HEK293T (cell line): ENCODE data around the gene NKPD1.

ENCODE experiments used
- CTCF ChIA-PET: fragments of 350-600 bp; formaldehyde crosslinking; extraction: SDS; loops from one replicate; lab custom pipeline; 2021; ENCODE audit warnings: antibody characterized with exemption, inconsistent platforms; lab: Yijun Ruan, JAX
- POLR2A ChIA-PET: fragments of 350-600 bp; formaldehyde crosslinking; extraction: SDS; loops from one replicate; lab custom pipeline; 2020; ENCODE audit warnings: antibody characterized with exemption, inconsistent platforms; lab: Yijun Ruan, JAX
- DNase-seq: peaks from one replicate; pipeline ENCODE4 v3.0.0; 2012; ENCODE audit warnings: mixed read lengths; ENCODE audit errors: extremely low spot score
- ARNT ChIP-seq: fragments of 450-650 bp; IDR thresholded peaks from 2 replicates; pipeline ENCODE4 v1.6.1; 2017; ENCODE audit warnings: mild to moderate bottlenecking
- BHLHE40 ChIP-seq: fragments of 450-650 bp; IDR thresholded peaks from 2 replicates; pipeline ENCODE4 v1.6.1; 2016; ENCODE audit warnings: mild to moderate bottlenecking, moderate library complexity, borderline replicate concordance
- CTBP1 ChIP-seq: fragments of 450-650 bp; IDR thresholded peaks from 2 replicates; pipeline ENCODE4 v1.6.1; 2016; ENCODE audit warnings: borderline replicate concordance
- ELF4 ChIP-seq: fragments of 450-650 bp; IDR thresholded peaks from 2 replicates; pipeline ENCODE4 v1.6.1; 2017; ENCODE audit warnings: antibody characterized with exemption
- FOXA1 ChIP-seq: fragments of 450-650 bp; IDR thresholded peaks from 2 replicates; pipeline ENCODE4 v1.6.1; 2016; ENCODE audit warnings: mild to moderate bottlenecking
- FOXK2 ChIP-seq: fragments of 450-650 bp; IDR thresholded peaks from 2 replicates; pipeline ENCODE4 v1.6.1; 2016; ENCODE audit warnings: mild to moderate bottlenecking
- FOXM1 ChIP-seq: fragments of 450-650 bp; IDR thresholded peaks from 2 replicates; pipeline ENCODE4 v1.6.1; 2017; ENCODE audit warnings: mild to moderate bottlenecking, borderline replicate concordance
- HDGF ChIP-seq: fragments of 450-650 bp; IDR thresholded peaks from 2 replicates; pipeline ENCODE4 v1.6.1; 2017; ENCODE audit warnings: antibody characterized with exemption, borderline replicate concordance
- L3MBTL2 ChIP-seq: fragments of 450-650 bp; conservative IDR thresholded peaks from 2 replicates; pipeline ENCODE4 v1.6.1; 2016; ENCODE audit warnings: mild to moderate bottlenecking
- LEF1 ChIP-seq: fragments of 450-650 bp; IDR thresholded peaks from 2 replicates; pipeline ENCODE4 v1.6.1; 2017; ENCODE audit warnings: mild to moderate bottlenecking, borderline replicate concordance
- NFRKB ChIP-seq: fragments of 450-650 bp; IDR thresholded peaks from 2 replicates; pipeline ENCODE4 v1.6.1; 2016; ENCODE audit warnings: mild to moderate bottlenecking, moderate library complexity
- PKNOX1 ChIP-seq: fragments of 450-650 bp; IDR thresholded peaks from 2 replicates; pipeline ENCODE4 v1.6.1; 2016
- SP1 ChIP-seq: fragments of 450-650 bp; IDR thresholded peaks from 2 replicates; pipeline ENCODE4 v1.6.1; 2017
- SUZ12 ChIP-seq: fragments of 450-650 bp; IDR thresholded peaks from 2 replicates; pipeline ENCODE4 v1.6.1; 2016; ENCODE audit warnings: mild to moderate bottlenecking
- TARDBP ChIP-seq: fragments of 450-650 bp; IDR thresholded peaks from 2 replicates; pipeline ENCODE4 v1.6.1; 2016
- ZNF384 ChIP-seq: fragments of 450-650 bp; IDR thresholded peaks from 2 replicates; pipeline ENCODE4 v1.6.1; 2016

NKPD1 gene

GRCh38 chr19:45195764-45196163 is 35.0 kb upstream of the NKPD1 start:
- CTCF ChIA-PET: no interaction called here
- no peak for DNase-seq
- TF ChIP-seq CTBP1: no peak
- no peak for TF ChIP-seq ARNT
- no peak for TF ChIP-seq FOXA1
- TF ChIP-seq FOXM1: no peak
- TF ChIP-seq NFRKB: no peak
- TF ChIP-seq SUZ12: no peak
- no peak for TF ChIP-seq PKNOX1
- TF ChIP-seq LEF1: no peak
- TF ChIP-seq HDGF: no peak
- no peak for TF ChIP-seq FOXK2
- no peak for TF ChIP-seq ZNF384
- TF ChIP-seq L3MBTL2: no peak
- POLR2A ChIA-PET: no interaction called here

GRCh38 chr19:45191375-45191774 is 30.6 kb upstream of the NKPD1 start:
- CTCF ChIA-PET: no interaction called here
- no peak for DNase-seq
- POLR2A ChIA-PET: no interaction called here
- no peak for TF ChIP-seq SP1
- TF ChIP-seq CTBP1: no peak
- TF ChIP-seq ELF4: no peak
- no peak for TF ChIP-seq ZNF384
- TF ChIP-seq FOXA1: no peak
- TF ChIP-seq ARNT: no peak
- no peak for TF ChIP-seq TARDBP
- TF ChIP-seq FOXK2: no peak
- TF ChIP-seq FOXM1: no peak

- CTCF ChIA-PET: no interaction called here
- TF ChIP-seq LEF1: no peak
- TF ChIP-seq CTBP1: no peak
- no peak for TF ChIP-seq HDGF
- no peak for TF ChIP-seq FOXA1
- TF ChIP-seq ARNT: no peak
- no peak for TF ChIP-seq FOXM1
- TF ChIP-seq ZNF384: no peak
- no peak for TF ChIP-seq L3MBTL2
- TF ChIP-seq TARDBP: no peak
- no peak for TF ChIP-seq BHLHE40
- TF ChIP-seq FOXK2: no peak
- no peak for TF ChIP-seq ELF4
- TF ChIP-seq PKNOX1: no peak
- no peak for TF ChIP-seq SUZ12
- TF ChIP-seq NFRKB: no peak
- TF ChIP-seq SP1: no peak
- POLR2A ChIA-PET: no interaction called here
- DNase-seq: no peak
Measured at GRCh38 chr19:45189971-45190370, 29.2 kb upstream of the NKPD1 start.

GRCh38 chr19:45187421-45188100 is 26.8 kb upstream of the NKPD1 start:
- TF ChIP-seq FOXM1: no peak
- TF ChIP-seq SUZ12: no peak
- no peak for TF ChIP-seq SP1
- TF ChIP-seq BHLHE40: no peak
- ChIA-PET CTCF (interaction anchor here (0.5 to 1.1 kb wide), 4 partner anchors 17 to 139 kb away, joined by 3 read pairs; no protein-coding TSS in a partner anchor), POLR2A (interaction anchor here (1.5 kb wide), 1 partner anchor 9 kb away, joined by 4 read pairs; the partner anchor contains the start of genes BLOC1S3 and TRAPPC6A)
- peak; percentile 67 for DNase-seq

GRCh38 chr19:45186509-45187334 is 25.9 kb upstream of the NKPD1 start:
- TF ChIP-seq FOXA1 (no peak), BHLHE40 (no peak), HDGF (no peak), SUZ12 (no peak), ARNT (no peak), ZNF384 (no peak), FOXK2 (no peak), TARDBP (no peak), NFRKB (no peak), LEF1 (no peak), L3MBTL2 (no peak), FOXM1 (no peak), CTBP1 (no peak), ELF4 (no peak), PKNOX1 (no peak), SP1 (no peak)
- CTCF ChIA-PET: interaction anchor here (0.5 to 1.1 kb wide), 3 partner anchors 18 to 140 kb away, joined by 3 read pairs; no protein-coding TSS in a partner anchor
- POLR2A ChIA-PET: interaction anchor here (1.5 kb wide), 1 partner anchor 9 kb away, joined by 4 read pairs; the partner anchor contains the start of genes BLOC1S3 and TRAPPC6A
- DNase-seq: no peak

- CTCF ChIA-PET: no interaction called here
- no peak for TF ChIP-seq L3MBTL2
- no peak for TF ChIP-seq SP1
- no peak for TF ChIP-seq ZNF384
- no peak for TF ChIP-seq BHLHE40
- TF ChIP-seq FOXK2: no peak
- no peak for TF ChIP-seq HDGF
- no peak for TF ChIP-seq NFRKB
- no peak for TF ChIP-seq ELF4
- no peak for TF ChIP-seq FOXM1
- no peak for TF ChIP-seq TARDBP
- TF ChIP-seq SUZ12: no peak
- no peak for TF ChIP-seq LEF1
- TF ChIP-seq ARNT: no peak
- TF ChIP-seq CTBP1: no peak
- no peak for TF ChIP-seq FOXA1
- TF ChIP-seq PKNOX1: no peak
- DNase-seq: no peak
- POLR2A ChIA-PET: no interaction called here
Measured at GRCh38 chr19:45184115-45184514, 23.3 kb upstream of the NKPD1 start.
